GM10266 (cell line): ENCODE measurements around the gene GAGE10.

Source experiments
- DNase-seq: peaks from one replicate; pipeline ENCODE4 v3.0.0; 2012; ENCODE audit errors: extremely low spot score
- CTCF ChIP-seq: IDR thresholded peaks from 2 replicates; pipeline ENCODE4 v1.5.1; 2012; ENCODE audit warnings: mild to moderate bottlenecking, low read depth; ENCODE audit not compliant: control insufficient read depth, insufficient read depth; ENCODE audit errors: missing control alignments

GAGE10 gene

GRCh38 chrX:49260221-49260985 is 43.0 kb upstream of the GAGE10 start:
- no peak for DNase-seq
- TF ChIP-seq CTCF: no peak

GRCh38 chrX:49262603-49263002 is 40.8 kb upstream of the GAGE10 start:
- DNase-seq: no peak
- no peak for TF ChIP-seq CTCF

- no peak for TF ChIP-seq CTCF
- no peak for DNase-seq
Observed at GRCh38 chrX:49263631-49264030, 39.8 kb upstream of the GAGE10 start.

GRCh38 chrX:49264460-49264859 is 39.0 kb upstream of the GAGE10 start, which contains the start of gene FOXP3:
Gene FOXP3, minus strand, starts transcription at chrX:49264710. Its CDS starts 6,205 bp downstream, at chrX:49258505.
- TF ChIP-seq CTCF: no peak
- no peak for DNase-seq

GRCh38 chrX:49266523-49267445 is 36.7 kb upstream of the GAGE10 start:
- no peak for DNase-seq
- no peak for TF ChIP-seq CTCF

GRCh38 chrX:49268702-49269009 is 34.8 kb upstream of the GAGE10 start:
- no peak for TF ChIP-seq CTCF
- DNase-seq: no peak
